ENCODE measurements around the gene NTF4. TPM values are rescaled to one million over a fixed set of nuclear protein-coding genes. Genes with fewer than 3 reads are reported as not detected.

NTF4 gene
- total and polyA plus RNA-seq, 2 of the 13 experiments (the other 11 are each of a cell fraction or from before 2014, with no cell fraction given) = not detected

DNA sequence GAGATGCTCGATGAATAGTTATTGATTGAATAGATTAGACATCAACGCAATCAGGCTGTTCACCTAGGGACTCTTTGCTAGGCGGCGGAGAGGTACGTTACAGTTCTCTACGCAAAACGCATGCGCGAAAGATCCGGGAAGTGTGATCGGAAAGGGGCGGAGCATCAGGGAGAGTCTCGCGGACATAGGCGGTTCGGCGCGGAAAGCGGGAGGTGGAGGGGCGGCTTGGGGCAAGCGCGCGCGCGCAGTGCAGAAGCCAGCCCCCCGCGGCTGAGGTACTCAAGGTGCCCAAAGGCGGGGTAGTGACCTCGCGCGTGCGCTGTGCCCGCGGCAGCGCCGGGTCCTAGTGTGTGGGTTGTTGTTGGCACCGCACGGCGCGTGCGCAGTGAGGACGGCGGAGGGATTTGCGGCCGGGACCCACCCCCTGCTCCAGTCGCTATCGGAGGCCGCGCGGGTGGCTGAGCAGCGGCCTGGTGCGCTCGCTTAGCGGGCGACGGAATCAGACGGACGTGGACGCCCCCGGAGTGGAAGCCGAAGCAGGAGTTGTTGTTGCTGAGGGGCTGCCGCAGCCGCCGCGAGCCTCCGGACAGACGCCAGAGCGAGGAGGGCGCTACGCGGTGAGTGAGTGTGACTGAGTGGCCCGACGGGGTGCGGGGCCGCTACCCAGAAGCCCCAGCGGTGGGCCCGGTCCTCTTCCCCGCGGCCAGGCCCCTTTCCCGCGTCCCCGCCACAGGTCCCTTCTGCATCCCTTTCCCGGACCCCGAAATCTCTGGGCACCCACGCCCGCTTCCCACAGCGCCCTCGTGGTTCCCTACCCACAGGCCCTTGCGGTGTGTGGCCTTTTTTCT lies 20.6 kb upstream of the NTF4 start, which contains the start of gene SNRNP70:
Gene SNRNP70 (plus strand): TSS at position 432 of the 848 bp plus-strand sequence. CDS start 964 bp downstream, outside the sequence.
- Histone ChIP-seq H3K79me2 (ENCODE audit: insufficient read depth, low read length) (peaks cover 41% of the 10 kb centered on the region), H3K27me3 (ENCODE audit: control insufficient read depth in 1 of 2, insufficient read depth in 2 of 2, low read length in 2 of 2) (no peaks in the 10 kb centered on the region; a peak in 1 of 5 replicates), H3K27ac (ENCODE audit: extremely low read length, insufficient read depth, low read length) (peak within 1 kb of the TSS; percentile 94), H3K9ac (ENCODE audit: insufficient read depth, low read depth, low read length) (peak within 1 kb of the TSS; percentile 99), H2AFZ (ENCODE audit: low read length) (peak within 1 kb of the TSS; percentile 24), H3K9me3 (ENCODE audit: low read length) (no peaks in the 10 kb centered on the region; the same call in 1 of the 2 replicates), H3K36me3 (replicated peaks in 1 of 2; ENCODE audit: control insufficient read depth in 1 of 2, insufficient read depth in 2 of 2, low read length in 2 of 2) (peaks cover 13 to 21% of the 10 kb centered on the region in 2 experiments), H3K4me1 (ENCODE audit: insufficient read depth, low read length) (peaks cover 51% of the 10 kb centered on the region), H3K4me2 (ENCODE audit: low read depth, low read length) (peak within 1 kb of the TSS; percentile 99), H4K20me1 (ENCODE audit: insufficient read depth, low read length) (peaks cover 38% of the 10 kb centered on the region), H3K4me3 (replicated peaks in 1 of 3; ENCODE audit: insufficient read depth in 1 of 3, low read depth in 2 of 3, low read length in 3 of 3) (peak within 1 kb of the TSS; percentile 91 to 97 (median 93))
- no TSS peak for BruUV-seq (replicated peaks)
- peak; percentile 91 for ATAC-seq
- ChIA-PET POLR2A (no interaction called here), CTCF (ENCODE audit: low intra/inter-chr PET ratio, low total read pairs) (no interaction called here)
- in situ Hi-C loops (cut with HindIII; ENCODE audit: extremely low pct_ligation_motif_present, low pct_unique_long_range_greater_than_20kb) = no loop called here
- FAIRE-seq = peak; percentile 82
- 2% methylated on average over 31 of the region's 89 CpGs for WGBS (ENCODE audit: low lambda C conversion rate)
- peak; percentile 97 for DNase-seq (ENCODE audit: low spot score)
- intact Hi-C loops (cut with micrococcal nuclease; ENCODE audit: unreplicated experiment) = no loop called here
- TF ChIP-seq, protein P1, sequence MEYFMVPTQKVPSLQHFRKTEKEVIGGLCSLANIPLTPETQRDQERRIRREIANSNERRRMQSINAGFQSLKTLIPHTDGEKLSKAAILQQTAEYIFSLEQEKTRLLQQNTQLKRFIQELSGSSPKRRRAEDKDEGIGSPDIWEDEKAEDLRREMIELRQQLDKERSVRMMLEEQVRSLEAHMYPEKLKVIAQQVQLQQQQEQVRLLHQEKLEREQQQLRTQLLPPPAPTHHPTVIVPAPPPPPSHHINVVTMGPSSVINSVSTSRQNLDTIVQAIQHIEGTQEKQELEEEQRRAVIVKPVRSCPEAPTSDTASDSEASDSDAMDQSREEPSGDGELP (IDR thresholded peaks at IDR 0.05; ENCODE audit: borderline replicate concordance, low read depth) = no peak
- TF ChIP-seq AKAP8 (CRISPR knock-in tag; IDR thresholded peaks at IDR 0.05) (peak; percentile 60; the same call in 1 of the 2 replicates), CHCHD3 (CRISPR knock-in tag; IDR thresholded peaks at IDR 0.05) (no peak), ZNF614 (CRISPR knock-in tag; IDR thresholded peaks at IDR 0.05; ENCODE audit: borderline replicate concordance) (peak; percentile 36; the same call in 1 of the 2 replicates), HNRNPL (IDR thresholded peaks at IDR 0.05; ENCODE audit: low read depth, low read length) (peak; percentile 47; the same call in 1 of the 2 replicates)
- TF ChIP-seq, protein P2, sequence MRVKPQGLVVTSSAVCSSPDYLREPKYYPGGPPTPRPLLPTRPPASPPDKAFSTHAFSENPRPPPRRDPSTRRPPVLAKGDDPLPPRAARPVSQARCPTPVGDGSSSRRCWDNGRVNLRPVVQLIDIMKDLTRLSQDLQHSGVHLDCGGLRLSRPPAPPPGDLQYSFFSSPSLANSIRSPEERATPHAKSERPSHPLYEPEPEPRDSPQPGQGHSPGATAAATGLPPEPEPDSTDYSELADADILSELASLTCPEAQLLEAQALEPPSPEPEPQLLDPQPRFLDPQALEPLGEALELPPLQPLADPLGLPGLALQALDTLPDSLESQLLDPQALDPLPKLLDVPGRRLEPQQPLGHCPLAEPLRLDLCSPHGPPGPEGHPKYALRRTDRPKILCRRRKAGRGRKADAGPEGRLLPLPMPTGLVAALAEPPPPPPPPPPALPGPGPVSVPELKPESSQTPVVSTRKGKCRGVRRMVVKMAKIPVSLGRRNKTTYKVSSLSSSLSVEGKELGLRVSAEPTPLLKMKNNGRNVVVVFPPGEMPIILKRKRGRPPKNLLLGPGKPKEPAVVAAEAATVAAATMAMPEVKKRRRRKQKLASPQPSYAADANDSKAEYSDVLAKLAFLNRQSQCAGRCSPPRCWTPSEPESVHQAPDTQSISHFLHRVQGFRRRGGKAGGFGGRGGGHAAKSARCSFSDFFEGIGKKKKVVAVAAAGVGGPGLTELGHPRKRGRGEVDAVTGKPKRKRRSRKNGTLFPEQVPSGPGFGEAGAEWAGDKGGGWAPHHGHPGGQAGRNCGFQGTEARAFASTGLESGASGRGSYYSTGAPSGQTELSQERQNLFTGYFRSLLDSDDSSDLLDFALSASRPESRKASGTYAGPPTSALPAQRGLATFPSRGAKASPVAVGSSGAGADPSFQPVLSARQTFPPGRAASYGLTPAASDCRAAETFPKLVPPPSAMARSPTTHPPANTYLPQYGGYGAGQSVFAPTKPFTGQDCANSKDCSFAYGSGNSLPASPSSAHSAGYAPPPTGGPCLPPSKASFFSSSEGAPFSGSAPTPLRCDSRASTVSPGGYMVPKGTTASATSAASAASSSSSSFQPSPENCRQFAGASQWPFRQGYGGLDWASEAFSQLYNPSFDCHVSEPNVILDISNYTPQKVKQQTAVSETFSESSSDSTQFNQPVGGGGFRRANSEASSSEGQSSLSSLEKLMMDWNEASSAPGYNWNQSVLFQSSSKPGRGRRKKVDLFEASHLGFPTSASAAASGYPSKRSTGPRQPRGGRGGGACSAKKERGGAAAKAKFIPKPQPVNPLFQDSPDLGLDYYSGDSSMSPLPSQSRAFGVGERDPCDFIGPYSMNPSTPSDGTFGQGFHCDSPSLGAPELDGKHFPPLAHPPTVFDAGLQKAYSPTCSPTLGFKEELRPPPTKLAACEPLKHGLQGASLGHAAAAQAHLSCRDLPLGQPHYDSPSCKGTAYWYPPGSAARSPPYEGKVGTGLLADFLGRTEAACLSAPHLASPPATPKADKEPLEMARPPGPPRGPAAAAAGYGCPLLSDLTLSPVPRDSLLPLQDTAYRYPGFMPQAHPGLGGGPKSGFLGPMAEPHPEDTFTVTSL (CRISPR knock-in tag; IDR thresholded peaks at IDR 0.05; ENCODE audit: borderline replicate concordance) = no peak; the same call in 1 of the 2 replicates
- TF ChIP-seq, protein P3, sequence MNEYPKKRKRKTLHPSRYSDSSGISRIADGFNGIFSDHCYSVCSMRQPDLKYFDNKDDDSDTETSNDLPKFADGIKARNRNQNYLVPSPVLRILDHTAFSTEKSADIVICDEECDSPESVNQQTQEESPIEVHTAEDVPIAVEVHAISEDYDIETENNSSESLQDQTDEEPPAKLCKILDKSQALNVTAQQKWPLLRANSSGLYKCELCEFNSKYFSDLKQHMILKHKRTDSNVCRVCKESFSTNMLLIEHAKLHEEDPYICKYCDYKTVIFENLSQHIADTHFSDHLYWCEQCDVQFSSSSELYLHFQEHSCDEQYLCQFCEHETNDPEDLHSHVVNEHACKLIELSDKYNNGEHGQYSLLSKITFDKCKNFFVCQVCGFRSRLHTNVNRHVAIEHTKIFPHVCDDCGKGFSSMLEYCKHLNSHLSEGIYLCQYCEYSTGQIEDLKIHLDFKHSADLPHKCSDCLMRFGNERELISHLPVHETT (CRISPR knock-in tag; conservative IDR thresholded peaks at IDR 0.05) = no peak
- TF ChIP-seq, protein P4, sequence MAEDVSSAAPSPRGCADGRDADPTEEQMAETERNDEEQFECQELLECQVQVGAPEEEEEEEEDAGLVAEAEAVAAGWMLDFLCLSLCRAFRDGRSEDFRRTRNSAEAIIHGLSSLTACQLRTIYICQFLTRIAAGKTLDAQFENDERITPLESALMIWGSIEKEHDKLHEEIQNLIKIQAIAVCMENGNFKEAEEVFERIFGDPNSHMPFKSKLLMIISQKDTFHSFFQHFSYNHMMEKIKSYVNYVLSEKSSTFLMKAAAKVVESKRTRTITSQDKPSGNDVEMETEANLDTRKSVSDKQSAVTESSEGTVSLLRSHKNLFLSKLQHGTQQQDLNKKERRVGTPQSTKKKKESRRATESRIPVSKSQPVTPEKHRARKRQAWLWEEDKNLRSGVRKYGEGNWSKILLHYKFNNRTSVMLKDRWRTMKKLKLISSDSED (CRISPR knock-in tag; IDR thresholded peaks at IDR 0.05) = no peak
- TF ChIP-seq, protein P5, sequence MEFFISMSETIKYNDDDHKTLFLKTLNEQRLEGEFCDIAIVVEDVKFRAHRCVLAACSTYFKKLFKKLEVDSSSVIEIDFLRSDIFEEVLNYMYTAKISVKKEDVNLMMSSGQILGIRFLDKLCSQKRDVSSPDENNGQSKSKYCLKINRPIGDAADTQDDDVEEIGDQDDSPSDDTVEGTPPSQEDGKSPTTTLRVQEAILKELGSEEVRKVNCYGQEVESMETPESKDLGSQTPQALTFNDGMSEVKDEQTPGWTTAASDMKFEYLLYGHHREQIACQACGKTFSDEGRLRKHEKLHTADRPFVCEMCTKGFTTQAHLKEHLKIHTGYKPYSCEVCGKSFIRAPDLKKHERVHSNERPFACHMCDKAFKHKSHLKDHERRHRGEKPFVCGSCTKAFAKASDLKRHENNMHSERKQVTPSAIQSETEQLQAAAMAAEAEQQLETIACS (CRISPR knock-in tag; IDR thresholded peaks at IDR 0.05) = no peak
- TF ChIP-seq, protein P6, sequence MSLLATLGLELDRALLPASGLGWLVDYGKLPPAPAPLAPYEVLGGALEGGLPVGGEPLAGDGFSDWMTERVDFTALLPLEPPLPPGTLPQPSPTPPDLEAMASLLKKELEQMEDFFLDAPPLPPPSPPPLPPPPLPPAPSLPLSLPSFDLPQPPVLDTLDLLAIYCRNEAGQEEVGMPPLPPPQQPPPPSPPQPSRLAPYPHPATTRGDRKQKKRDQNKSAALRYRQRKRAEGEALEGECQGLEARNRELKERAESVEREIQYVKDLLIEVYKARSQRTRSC (CRISPR knock-in tag; IDR thresholded peaks at IDR 0.05; ENCODE audit: low read depth) = no peak

Data from HepG2 (cell line).